ENCODE data around the gene RAET1G.
A peak's percentile ranks its signal among the peaks of the same experiment; 100 is the strongest.
"Not testable (repeated sequence)": the region's sequence is repeated elsewhere in the genome, so short reads cannot be mapped to it uniquely, and the experiment has no call there.

Gene RAET1G

GRCh38 chr6:149946631-149947030 is 23.7 kb upstream of the RAET1G start:
- H3K4me1 ChIP-seq; H3K9me3 ChIP-seq; DNase-seq (ENCODE audit: low spot score in 2 of 2); H3K27me3 ChIP-seq (ENCODE audit: low read depth); H3K4me3 ChIP-seq; H3K36me3 ChIP-seq (replicated peaks): not testable (repeated sequence)
- in situ Hi-C loops (cut with MboI; ENCODE audit: low sequenced_read_pairs): loop anchor here (25.0 kb wide), 2 partner anchors 391 to 866 kb away; no protein-coding TSS in a partner anchor

DNA sequence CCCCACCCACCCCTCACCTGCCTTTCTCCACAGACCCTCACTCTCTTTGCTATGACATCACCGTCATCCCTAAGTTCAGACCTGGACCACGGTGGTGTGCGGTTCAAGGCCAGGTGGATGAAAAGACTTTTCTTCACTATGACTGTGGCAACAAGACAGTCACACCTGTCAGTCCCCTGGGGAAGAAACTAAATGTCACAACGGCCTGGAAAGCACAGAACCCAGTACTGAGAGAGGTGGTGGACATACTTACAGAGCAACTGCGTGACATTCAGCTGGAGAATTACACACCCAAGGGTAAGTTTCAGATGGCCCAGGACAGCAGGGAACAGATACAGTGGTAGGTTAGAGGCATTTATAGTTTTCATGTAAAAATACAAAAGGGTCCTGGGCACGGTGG is 22.4 kb upstream of the RAET1G start:
- not testable (repeated sequence) for H3K27me3 ChIP-seq (ENCODE audit: low read depth); H3K36me3 ChIP-seq (replicated peaks); H3K4me1 ChIP-seq; H3K9me3 ChIP-seq; H3K4me3 ChIP-seq; DNase-seq (ENCODE audit: low spot score in 2 of 2)
- in situ Hi-C loops (cut with MboI; ENCODE audit: low sequenced_read_pairs): loop anchor here (25.0 kb wide), 2 partner anchors 392 to 867 kb away; no protein-coding TSS in a partner anchor

DNA sequence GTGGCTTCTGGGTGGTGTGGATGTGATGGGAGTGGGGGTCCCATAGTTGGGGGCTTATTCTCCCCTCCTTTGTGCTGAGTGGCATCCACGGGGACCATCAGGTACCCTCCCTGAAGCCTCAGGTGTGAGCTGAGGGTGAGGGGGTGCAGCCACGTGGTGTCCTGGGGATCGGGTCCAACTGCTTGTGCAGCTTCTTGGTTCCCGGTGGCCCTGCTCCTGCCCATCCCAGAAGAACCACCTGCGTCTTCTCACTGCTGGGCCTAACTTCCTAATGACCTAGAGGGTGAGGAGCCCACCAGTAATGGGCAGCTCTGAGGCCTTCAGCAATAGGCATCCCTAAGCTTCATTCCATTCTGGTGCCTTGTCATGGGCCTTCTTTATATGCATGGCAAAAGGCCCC is 20.4 kb upstream of the RAET1G start:
- not testable (repeated sequence) for H3K4me1 ChIP-seq; H3K9me3 ChIP-seq; DNase-seq (ENCODE audit: low spot score in 2 of 2); H3K4me3 ChIP-seq; H3K36me3 ChIP-seq (replicated peaks); H3K27me3 ChIP-seq (ENCODE audit: low read depth)
- in situ Hi-C loops (cut with MboI; ENCODE audit: low sequenced_read_pairs): loop anchor here (25.0 kb wide), 2 partner anchors 394 to 869 kb away; no protein-coding TSS in a partner anchor

- peak overlapping the region; percentile 69 for H3K4me3 ChIP-seq
- no peaks in the 10 kb centered on the region for H3K9me3 ChIP-seq
- in situ Hi-C loops (cut with MboI; ENCODE audit: low sequenced_read_pairs): loop anchor here (25.0 kb wide), 2 partner anchors 395 to 870 kb away; no protein-coding TSS in a partner anchor
- no peaks in the 10 kb centered on the region for H3K36me3 ChIP-seq (replicated peaks)
- DNase-seq (ENCODE audit: low spot score in 2 of 2): peak in 1 of 2 experiments; percentile 19
- H3K4me1 ChIP-seq: peaks cover 5% of the 10 kb centered on the region; the same call in 1 of the 2 replicates
- 0 out of 2 replicates have a peak, but pooled peaks cover 2% of the 10 kb centered on the region for H3K27me3 ChIP-seq (ENCODE audit: low read depth)
These were observed 19.5 kb upstream of the RAET1G start for GRCh38 chr6:149942461-149942829.

DNA sequence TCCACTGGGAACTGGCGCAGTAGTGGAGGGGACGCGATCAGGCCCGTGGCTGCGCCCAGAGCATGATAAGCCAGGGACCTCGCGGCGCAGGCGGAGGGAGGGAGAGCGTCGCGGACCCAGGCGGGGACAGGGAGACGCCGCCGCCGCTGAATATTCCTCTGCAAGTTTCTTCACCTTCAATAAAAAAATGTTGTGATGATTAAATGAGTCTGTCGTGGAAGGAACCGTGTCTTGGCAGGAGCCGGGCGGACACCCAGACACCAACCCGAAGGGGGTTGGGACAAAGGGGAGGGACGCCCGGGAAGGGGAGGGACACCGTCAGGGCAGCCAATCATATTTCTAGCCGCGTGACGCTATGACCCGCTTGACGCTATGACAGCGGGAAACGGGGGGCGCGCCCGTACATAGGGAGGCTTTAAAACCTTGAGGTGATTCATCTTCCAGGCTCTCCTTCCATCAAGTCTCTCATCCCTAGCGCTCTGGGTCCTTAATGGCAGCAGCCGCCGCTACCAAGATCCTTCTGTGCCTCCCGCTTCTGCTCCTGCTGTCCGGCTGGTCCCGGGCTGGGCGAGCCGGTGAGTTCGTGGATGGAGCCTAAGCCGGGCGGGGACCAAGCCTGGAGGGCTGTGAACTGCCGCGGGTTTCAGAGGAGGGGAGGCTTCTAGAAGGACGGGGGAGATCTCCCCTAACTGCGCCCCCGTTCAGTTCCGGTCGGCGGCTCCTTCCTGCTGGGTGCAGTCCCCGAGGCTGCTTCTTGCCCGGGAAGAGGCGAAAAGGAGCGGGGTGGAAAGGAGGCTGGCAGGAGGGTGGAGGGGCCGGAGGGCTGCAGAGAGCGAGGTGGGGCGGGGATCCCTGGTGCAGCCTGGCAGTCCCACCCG is 18.9 kb upstream of the RAET1G start, which contains the start of gene ULBP2:
ULBP2 (plus strand) TSS at position 432 of the 878 bp plus-strand sequence; CDS start at position 491, 59 bp downstream.
- in situ Hi-C loops (cut with MboI; ENCODE audit: low sequenced_read_pairs): loop anchor here (25.0 kb wide), 2 partner anchors 395 to 870 kb away; no protein-coding TSS in a partner anchor
- 0 out of 2 replicates have a peak, but pooled peaks cover 4% of the 10 kb centered on the region for H3K27me3 ChIP-seq (ENCODE audit: low read depth)
- DNase-seq (ENCODE audit: low spot score in 2 of 2): peak; percentile 85 to 92
- peak within 1 kb of the TSS; percentile 69 for H3K4me3 ChIP-seq
- peaks cover 5% of the 10 kb centered on the region; the same call in 1 of the 2 replicates for H3K4me1 ChIP-seq
- H3K9me3 ChIP-seq: no peaks in the 10 kb centered on the region
- H3K36me3 ChIP-seq (replicated peaks): no peaks in the 10 kb centered on the region

- in situ Hi-C loops (cut with MboI; ENCODE audit: low sequenced_read_pairs): loop anchor here (25.0 kb wide), 2 partner anchors 397 to 872 kb away; no protein-coding TSS in a partner anchor
- no peak overlapping the region for H3K4me3 ChIP-seq
- H3K27me3 ChIP-seq (ENCODE audit: low read depth): 0 out of 2 replicates have a peak, but pooled peaks cover 4% of the 10 kb centered on the region
- DNase-seq (ENCODE audit: low spot score in 2 of 2): no peak
- H3K4me1 ChIP-seq: peaks cover 5% of the 10 kb centered on the region; the same call in 1 of the 2 replicates
- H3K36me3 ChIP-seq (replicated peaks): no peaks in the 10 kb centered on the region
- H3K9me3 ChIP-seq: no peaks in the 10 kb centered on the region
These were observed 17.7 kb upstream of the RAET1G start for GRCh38 chr6:149940672-149940982.

GRCh38 chr6:149939909-149940671 is 17.2 kb upstream of the RAET1G start:
- DNase-seq (ENCODE audit: low spot score in 2 of 2): no peak
- H3K9me3 ChIP-seq: no peaks in the 10 kb centered on the region
- H3K4me3 ChIP-seq: no peak overlapping the region
- in situ Hi-C loops (cut with MboI; ENCODE audit: low sequenced_read_pairs): loop anchor here (5.0 to 25.0 kb wide), 3 partner anchors 67 to 872 kb away; no protein-coding TSS in a partner anchor
- peaks cover 5% of the 10 kb centered on the region; the same call in 1 of the 2 replicates for H3K4me1 ChIP-seq
- 0 out of 2 replicates have a peak, but pooled peaks cover 4% of the 10 kb centered on the region for H3K27me3 ChIP-seq (ENCODE audit: low read depth)
- no peaks in the 10 kb centered on the region for H3K36me3 ChIP-seq (replicated peaks)

- no peak overlapping the region for H3K4me3 ChIP-seq
- in situ Hi-C loops (cut with MboI; ENCODE audit: low sequenced_read_pairs): loop anchor here (5.0 to 25.0 kb wide), 3 partner anchors 68 to 873 kb away; no protein-coding TSS in a partner anchor
- H3K27me3 ChIP-seq (ENCODE audit: low read depth): 0 out of 2 replicates have a peak, but pooled peaks cover 4% of the 10 kb centered on the region
These were observed 16.4 kb upstream of the RAET1G start for GRCh38 chr6:149939356-149939648.

GRCh38 chr6:149938571-149939355 is 15.8 kb upstream of the RAET1G start:
- no peak for DNase-seq (ENCODE audit: low spot score in 2 of 2)
- Histone ChIP-seq H3K9me3 (no peaks in the 10 kb centered on the region), H3K36me3 (replicated peaks) (no peaks in the 10 kb centered on the region), H3K4me1 (peaks cover 5% of the 10 kb centered on the region; the same call in 1 of the 2 replicates), H3K4me3 (no peak overlapping the region), H3K27me3 (ENCODE audit: low read depth) (0 out of 2 replicates have a peak, but pooled peaks cover 4% of the 10 kb centered on the region)
- in situ Hi-C loops (cut with MboI; ENCODE audit: low sequenced_read_pairs): loop anchor here (5.0 to 25.0 kb wide), 3 partner anchors 69 to 874 kb away; no protein-coding TSS in a partner anchor

More at GRCh38 chr6:149939356-149939648, 16.4 kb upstream of the RAET1G start:
- H3K4me1 ChIP-seq: peaks cover 5% of the 10 kb centered on the region; the same call in 1 of the 2 replicates
- no peaks in the 10 kb centered on the region for H3K36me3 ChIP-seq (replicated peaks)
- no peak for DNase-seq (ENCODE audit: low spot score in 2 of 2)
- no peaks in the 10 kb centered on the region for H3K9me3 ChIP-seq

DNA sequence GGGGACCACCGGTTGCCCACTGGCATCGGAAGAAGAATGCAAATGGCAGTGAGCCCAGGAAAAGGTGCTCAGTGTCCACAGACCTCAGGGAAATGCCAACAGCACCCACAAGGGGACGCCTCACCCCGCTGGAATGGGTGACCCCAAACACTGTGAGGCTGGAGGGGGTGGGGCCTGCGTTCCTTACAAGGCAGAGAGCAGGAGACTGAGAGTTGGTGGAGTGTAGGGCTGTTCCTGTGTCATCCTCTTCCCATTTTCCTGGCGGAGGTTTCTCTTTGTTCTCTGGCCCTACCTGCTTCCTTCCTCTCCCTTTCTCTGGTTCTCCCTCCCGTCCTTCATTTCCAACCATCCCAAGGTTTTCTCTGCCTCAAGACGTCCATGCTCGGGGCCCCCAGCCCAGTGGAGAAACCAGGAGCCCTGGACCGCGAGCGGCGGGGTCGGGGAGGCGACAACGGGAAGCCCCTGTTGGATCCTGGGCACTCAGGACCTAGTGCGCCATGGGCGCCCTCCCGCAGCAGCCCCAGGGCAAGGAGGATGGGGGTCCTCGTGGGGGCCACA is 15.2 kb upstream of the RAET1G start:
- H3K4me3 ChIP-seq; H3K36me3 ChIP-seq (replicated peaks); H3K9me3 ChIP-seq; H3K4me1 ChIP-seq; H3K27me3 ChIP-seq (ENCODE audit: low read depth); DNase-seq (ENCODE audit: low spot score in 2 of 2): not testable (repeated sequence)
- in situ Hi-C loops (cut with MboI; ENCODE audit: low sequenced_read_pairs): loop anchor here (5.0 to 25.0 kb wide), 3 partner anchors 69 to 874 kb away; no protein-coding TSS in a partner anchor

DNA sequence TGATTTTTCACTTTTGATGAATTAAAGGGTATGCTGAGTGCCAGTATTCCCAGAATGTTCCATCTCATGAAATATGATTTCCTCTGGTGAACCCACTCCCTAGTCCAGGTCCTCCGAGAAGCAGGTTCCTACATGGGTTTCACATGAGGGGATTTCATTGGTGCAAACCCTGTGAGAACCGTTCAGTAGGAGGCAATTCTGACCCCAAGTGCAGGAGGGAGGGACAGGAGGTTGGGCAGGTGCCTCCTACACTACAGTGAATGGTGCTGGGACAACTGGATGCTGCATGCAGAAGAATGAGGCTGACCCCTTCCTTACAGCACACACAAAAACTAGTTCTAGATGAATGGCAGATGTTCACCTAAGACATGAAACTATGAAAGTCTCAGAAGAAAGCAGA is 13.8 kb upstream of the RAET1G start:
- in situ Hi-C loops (cut with MboI; ENCODE audit: low sequenced_read_pairs): loop anchor here (5.0 to 25.0 kb wide), 3 partner anchors 71 to 876 kb away; no protein-coding TSS in a partner anchor
- no peak for DNase-seq (ENCODE audit: low spot score in 2 of 2)
- Histone ChIP-seq H3K27me3 (ENCODE audit: low read depth) (peaks cover 5% of the 10 kb centered on the region; the same call in 1 of the 2 replicates), H3K4me1 (peaks cover 5% of the 10 kb centered on the region; the same call in 1 of the 2 replicates), H3K9me3 (no peaks in the 10 kb centered on the region), H3K4me3 (no peak overlapping the region), H3K36me3 (replicated peaks) (no peaks in the 10 kb centered on the region)

DNA sequence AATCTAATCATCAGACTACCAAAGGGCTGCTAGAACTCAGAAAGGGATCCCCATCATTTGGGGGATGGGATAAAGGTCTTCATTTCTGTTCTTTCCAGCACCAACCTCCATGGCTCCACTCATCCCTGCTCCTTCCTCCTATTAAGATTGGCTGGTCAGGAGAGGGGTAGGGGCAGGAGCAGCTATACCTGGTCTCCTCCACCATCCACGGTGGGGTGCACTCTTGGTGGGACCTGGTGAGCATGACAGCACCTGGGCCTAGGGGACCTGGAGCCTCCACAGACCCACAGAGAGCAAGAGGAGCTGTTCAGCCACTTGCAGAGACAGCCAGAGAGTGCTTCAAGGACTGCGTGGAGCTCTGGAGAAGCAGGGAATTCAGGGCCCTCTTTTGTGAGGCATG is 12.7 kb upstream of the RAET1G start:
- peaks cover 10% of the 10 kb centered on the region for H3K27me3 ChIP-seq (ENCODE audit: low read depth)
- H3K4me1 ChIP-seq: no peaks in the 10 kb centered on the region
- H3K36me3 ChIP-seq (replicated peaks): no peaks in the 10 kb centered on the region
- no peak for DNase-seq (ENCODE audit: low spot score in 2 of 2)
- H3K9me3 ChIP-seq: no peaks in the 10 kb centered on the region
- no peak overlapping the region for H3K4me3 ChIP-seq
- in situ Hi-C loops (cut with MboI; ENCODE audit: low sequenced_read_pairs): loop anchor here (5.0 to 25.0 kb wide), 3 partner anchors 72 to 877 kb away; no protein-coding TSS in a partner anchor

Measured in HAP-1 (cell line).